Endothelial cell of hepatic sinusoid (primary cell): ENCODE results near the gene DEPDC1B.
"Not testable (repeated sequence)": the region's sequence is repeated elsewhere in the genome, so short reads cannot be mapped to it uniquely, and the experiment has no call there.

ENCODE experiments used
- in situ Hi-C: cut with HindIII; loops from 2 replicates; pipeline ENCODE4 v1.10.0; 2017; ENCODE audit warnings: low sequenced_read_pairs

Gene DEPDC1B

GRCh38 chr5:60649288-60649917, 50.6 kb downstream of the DEPDC1B start:
- in situ Hi-C loops = no loop called here

GRCh38 chr5:60648175-60648574, 51.8 kb downstream of the DEPDC1B start:
- in situ Hi-C loops = no loop called here

- in situ Hi-C loops = no loop called here
Measured at GRCh38 chr5:60640901-60641300, 59.1 kb downstream of the DEPDC1B start.

- in situ Hi-C loops = no loop called here
Measured at GRCh38 chr5:60639544-60639943, 60.4 kb downstream of the DEPDC1B start.

GRCh38 chr5:60638300-60638699, 61.7 kb downstream of the DEPDC1B start:
- in situ Hi-C loops = no loop called here

- in situ Hi-C loops = no loop called here
Measured at GRCh38 chr5:60636644-60637043, 63.3 kb downstream of the DEPDC1B start.

GRCh38 chr5:60636001-60636400, 64.0 kb downstream of the DEPDC1B start:
- in situ Hi-C loops = no loop called here

- in situ Hi-C loops = no loop called here
Measured at GRCh38 chr5:60634051-60634450, 65.9 kb downstream of the DEPDC1B start.

GRCh38 chr5:60633341-60633740, 66.6 kb downstream of the DEPDC1B start:
- in situ Hi-C loops = no loop called here

- in situ Hi-C loops = no loop called here
Measured at GRCh38 chr5:60632153-60632552, 67.8 kb downstream of the DEPDC1B start.

GRCh38 chr5:60630836-60631235, 69.1 kb downstream of the DEPDC1B start:
- in situ Hi-C loops = no loop called here

GRCh38 chr5:60630179-60630578, 69.8 kb downstream of the DEPDC1B start:
- in situ Hi-C loops = no loop called here

GRCh38 chr5:60624875-60625274, 75.1 kb downstream of the DEPDC1B start:
- in situ Hi-C loops = not testable (repeated sequence)

- in situ Hi-C loops = not testable (repeated sequence)
Measured at GRCh38 chr5:60620752-60621151, 79.2 kb downstream of the DEPDC1B start.

GRCh38 chr5:60613826-60614225, 86.1 kb downstream of the DEPDC1B start:
- in situ Hi-C loops = no loop called here

- in situ Hi-C loops = no loop called here
Measured at GRCh38 chr5:60611099-60611740, 88.7 kb downstream of the DEPDC1B start.

- in situ Hi-C loops = no loop called here
Measured at GRCh38 chr5:60604771-60605170, 95.2 kb downstream of the DEPDC1B start.

- in situ Hi-C loops = no loop called here
Measured at GRCh38 chr5:60598424-60598823, 101.5 kb downstream of the DEPDC1B start.

- in situ Hi-C loops = no loop called here
Measured at GRCh38 chr5:60597572-60598320, 102.2 kb downstream of the DEPDC1B start.

GRCh38 chr5:60594715-60595477, 105.1 kb downstream of the DEPDC1B start:
- in situ Hi-C loops = no loop called here

- in situ Hi-C loops = no loop called here
Measured at GRCh38 chr5:60590172-60590571, 109.8 kb downstream of the DEPDC1B start.
